Hematopoietic multipotent progenitor cell (in vitro differentiated cells): ENCODE measurements around the gene RNF208. TPM values are rescaled to one million over a fixed set of nuclear protein-coding genes. Genes with fewer than 3 reads are reported as not detected.

Source experiments
- DNase-seq, 3 donors: peaks; one replicate each; pipeline ENCODE4 v3.0.0-alpha.2; 2011 to 2015; ENCODE audit warnings: low read depth in 2 of 3, low spot score in 2 of 3
- total RNA-seq: library from RNA; depleted of rRNA; stranded (reverse); fragments of >200 nt; gene quantifications from one replicate; pipeline ENCODE4 v1.2.3, GENCODE V29; 2012

RNF208 gene
- total RNA-seq, 1 donor, result 1.3 TPM

- DNase-seq, result no peak
These were observed 6.6 kb downstream of the RNF208 start for GRCh38 chr9:137215196-137215986.

DNA sequence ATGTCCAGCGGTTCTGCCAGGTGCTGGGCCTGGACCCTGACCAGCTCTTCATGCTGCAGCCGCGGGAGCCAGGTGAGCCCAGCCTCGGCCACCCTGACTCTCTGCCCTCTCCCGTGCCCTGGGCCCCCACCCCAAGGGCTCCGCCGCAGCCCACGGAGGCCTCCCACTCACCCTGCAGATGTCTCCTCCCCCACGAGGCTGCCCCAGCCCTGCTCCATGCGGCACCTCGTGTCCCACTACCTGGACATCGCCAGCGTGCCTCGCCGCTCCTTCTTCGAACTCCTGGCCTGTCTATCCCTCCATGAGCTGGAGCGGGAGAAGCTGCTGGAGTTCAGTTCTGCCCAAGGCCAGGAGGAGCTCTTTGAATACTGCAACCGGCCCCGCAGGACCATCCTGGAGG lies 7.4 kb downstream of the RNF208 start:
- DNase-seq, result no peak

- DNase-seq, result no peak
These were observed 8.6 kb downstream of the RNF208 start for GRCh38 chr9:137213160-137214060.

- DNase-seq, result no peak
These were observed 9.5 kb downstream of the RNF208 start for GRCh38 chr9:137212520-137212919.

DNA sequence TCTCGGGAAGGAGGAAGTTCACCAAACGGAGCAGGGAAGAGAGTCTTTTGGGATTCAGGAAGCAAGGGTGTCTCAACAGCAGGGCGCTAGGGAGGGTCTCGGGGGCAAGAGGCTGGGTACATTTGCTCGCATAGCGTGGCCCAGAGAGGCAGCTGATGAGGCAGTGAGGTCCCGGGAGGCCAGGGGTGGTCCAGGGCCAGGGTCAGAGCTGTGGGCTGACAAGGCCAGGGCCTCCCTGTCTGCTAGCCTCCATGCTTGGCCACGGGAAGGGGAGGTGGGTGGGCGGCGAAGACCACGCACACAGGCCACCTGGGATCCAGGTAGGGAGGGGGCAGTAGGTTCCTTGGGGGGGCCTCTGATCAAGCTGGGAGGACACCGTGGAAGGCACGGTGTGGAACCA lies 10.5 kb downstream of the RNF208 start:
- DNase-seq, result no peak

- DNase-seq, result no peak
These were observed 15.4 kb downstream of the RNF208 start for GRCh38 chr9:137206602-137207001.

DNA sequence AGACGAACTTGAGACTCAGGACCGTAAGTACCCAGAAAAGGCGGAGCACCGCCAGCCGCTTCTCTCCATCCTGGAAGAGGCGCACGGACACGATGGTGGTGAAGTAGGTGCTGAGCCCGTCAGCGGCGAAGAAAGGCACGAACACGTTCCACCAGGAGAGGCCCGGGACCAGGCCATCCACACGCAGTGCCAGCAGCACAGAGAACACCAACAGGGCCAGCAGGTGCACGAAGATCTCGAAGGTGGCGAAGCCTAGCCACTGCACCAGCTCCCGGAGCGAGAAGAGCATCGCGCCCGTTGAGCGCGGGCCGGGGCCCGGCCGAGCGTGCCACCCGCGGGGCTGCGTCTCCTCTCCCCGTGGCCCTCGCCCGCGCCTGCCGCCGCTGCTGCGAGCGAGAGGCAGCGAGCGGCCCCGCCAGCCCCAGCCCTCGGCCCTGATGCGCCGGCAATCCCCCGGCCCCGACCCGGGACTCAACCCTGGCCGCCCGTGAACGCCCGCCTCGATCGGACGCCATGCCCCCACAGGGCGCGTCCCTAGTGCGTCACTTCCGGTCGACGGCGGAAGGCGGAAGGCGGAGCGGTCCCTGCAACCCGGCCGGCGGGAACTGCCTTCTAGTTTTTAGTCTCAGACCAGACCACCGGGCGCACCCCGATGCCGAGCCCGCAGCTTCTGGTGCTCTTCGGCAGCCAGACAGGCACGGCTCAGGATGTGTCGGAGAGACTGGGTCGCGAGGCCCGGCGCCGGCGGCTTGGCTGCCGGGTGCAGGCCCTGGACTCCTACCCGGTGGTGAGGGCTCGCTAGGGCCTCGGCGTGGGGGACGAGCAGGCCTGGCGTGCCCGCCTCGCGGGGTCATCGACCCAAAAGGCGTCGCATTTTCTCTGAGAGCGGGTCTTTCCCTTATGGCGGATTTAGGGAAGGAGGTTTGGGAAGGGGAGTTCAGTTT lies 16.6 kb downstream of the RNF208 start, which contains the start of the genes NDOR1 and TMEM203:
NDOR1 (plus strand) TSS at position 575 of the 944 bp plus-strand sequence; CDS start at position 653, 78 bp downstream.
TMEM203 (minus strand) TSS at position 523 of the 944 bp plus-strand sequence; CDS start at position 289, 234 bp downstream.
- DNase-seq, result peak; percentile 86 to 92 (median 90)

- DNase-seq, result no peak
These were observed 17.3 kb downstream of the RNF208 start for GRCh38 chr9:137204731-137205125.

GRCh38 chr9:137202966-137203365 lies 19.1 kb downstream of the RNF208 start:
- DNase-seq, result no peak

DNA sequence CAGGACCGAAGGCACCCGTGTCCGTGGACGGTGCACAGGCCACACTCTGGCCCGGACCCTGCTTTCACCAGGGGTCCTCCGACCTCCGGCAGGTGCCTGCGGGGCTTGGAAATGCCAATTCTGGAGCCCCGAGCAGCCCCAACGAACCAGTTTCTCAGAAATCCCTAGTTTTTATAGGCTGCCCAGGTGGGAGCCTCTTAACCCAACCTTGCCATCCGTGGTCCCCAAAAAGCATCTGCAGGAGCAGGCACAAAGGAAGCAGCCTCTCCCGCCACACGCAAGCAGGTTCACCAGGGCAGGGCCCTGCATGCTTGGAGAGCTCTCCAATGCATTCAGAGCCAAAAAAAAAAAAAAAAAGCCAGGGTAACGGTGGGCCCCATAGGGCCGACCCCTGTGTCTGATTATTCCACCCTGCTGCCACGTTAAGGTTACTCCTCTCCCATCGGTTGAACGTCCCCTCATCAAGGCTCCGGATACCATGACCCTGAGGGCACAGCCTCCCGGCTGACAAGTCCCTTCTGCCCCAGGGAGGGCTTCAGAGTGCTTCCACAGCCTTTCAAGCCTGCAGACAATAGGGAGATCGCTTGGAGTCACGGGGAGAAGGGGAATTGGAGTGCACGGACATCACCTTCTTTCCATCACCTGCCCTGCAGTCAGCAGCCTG lies 20.7 kb downstream of the RNF208 start:
- DNase-seq, result no peak

GRCh38 chr9:137200311-137201204 lies 21.5 kb downstream of the RNF208 start, which contains the start of gene TPRN:
TPRN (minus strand) TSS chr9:137200741; CDS start chr9:137200711, 30 bp downstream.
- DNase-seq, result peak; percentile 86 to 99 (median 98)

- no peak for DNase-seq
These were observed 22.5 kb downstream of the RNF208 start for GRCh38 chr9:137199411-137200121.

GRCh38 chr9:137198902-137199283 lies 23.1 kb downstream of the RNF208 start:
- no peak for DNase-seq

DNA sequence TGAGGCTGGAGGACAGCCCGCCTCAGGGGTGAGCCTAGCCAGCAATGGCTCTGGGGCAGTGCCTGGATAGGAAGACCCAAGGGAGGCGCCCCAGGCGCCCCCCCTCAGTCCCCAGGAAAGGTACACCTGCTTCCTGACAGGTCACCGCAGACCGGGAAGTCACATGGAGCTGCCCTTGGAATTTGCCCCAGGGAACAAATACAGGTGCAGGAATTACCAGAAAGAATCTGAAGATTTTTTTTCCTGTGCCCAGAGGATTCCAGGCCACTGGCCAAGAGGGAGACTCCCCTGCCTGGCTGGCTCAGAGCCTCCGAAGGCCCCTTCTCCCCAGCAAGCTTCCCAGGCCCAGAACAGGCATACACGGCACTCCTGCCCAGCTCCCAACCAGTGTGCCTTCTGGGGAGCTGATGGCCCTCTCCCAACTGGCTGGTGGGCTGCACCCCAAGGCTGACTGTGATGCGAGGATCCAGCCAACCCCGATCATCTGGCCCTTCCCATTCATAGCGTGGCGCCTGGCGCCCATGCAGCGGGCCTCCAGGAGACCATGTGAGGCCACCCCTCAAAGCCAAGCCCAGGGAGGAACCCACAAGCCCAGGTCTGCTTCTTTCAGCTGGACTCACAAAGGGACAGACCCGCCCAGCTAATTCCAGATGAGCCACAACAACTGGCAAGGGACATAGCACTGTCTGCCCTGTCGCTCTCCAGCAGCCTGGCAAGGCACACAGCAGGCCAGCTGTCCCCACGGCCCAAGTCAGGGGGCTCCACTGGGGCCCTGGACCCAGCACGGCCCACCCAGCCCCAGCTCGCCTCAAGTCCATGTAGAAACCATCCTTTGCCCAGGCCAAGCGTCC lies 23.8 kb downstream of the RNF208 start:
- no peak for DNase-seq

DNA sequence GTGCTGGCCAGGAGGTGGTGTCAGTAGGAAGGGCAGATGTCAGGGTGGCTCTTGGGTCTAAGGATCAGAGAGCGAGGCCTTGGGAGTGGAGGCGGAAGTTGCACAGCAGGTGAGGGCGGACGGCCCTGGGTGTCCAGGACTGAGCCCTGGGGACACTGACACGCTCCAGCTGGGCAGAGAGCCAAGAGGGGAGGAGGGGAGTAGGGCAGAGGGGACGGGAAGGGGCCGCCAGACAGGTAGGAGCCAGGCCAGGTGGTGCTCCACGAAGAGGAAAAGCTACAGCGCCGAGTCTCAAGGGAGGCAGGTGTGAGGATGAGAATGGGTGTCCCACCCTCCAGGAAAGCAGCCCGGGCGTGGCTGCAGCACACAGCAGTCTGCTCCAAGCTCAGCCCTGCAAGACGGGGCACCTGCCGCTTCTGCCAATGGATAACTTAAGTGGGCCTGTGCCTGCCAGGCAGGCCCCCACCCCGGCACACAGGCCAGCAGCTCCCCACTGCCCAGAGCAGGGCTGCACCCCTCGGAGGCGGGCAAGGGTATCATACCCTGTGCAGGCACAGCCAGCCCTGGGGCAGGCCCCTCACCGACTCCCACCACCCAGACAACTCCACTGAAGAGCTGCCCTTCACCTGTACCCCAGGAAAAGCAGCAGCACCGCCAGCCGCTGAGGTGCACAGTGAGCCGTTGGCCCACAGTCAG lies 26.4 kb downstream of the RNF208 start:
- no peak for DNase-seq

DNA sequence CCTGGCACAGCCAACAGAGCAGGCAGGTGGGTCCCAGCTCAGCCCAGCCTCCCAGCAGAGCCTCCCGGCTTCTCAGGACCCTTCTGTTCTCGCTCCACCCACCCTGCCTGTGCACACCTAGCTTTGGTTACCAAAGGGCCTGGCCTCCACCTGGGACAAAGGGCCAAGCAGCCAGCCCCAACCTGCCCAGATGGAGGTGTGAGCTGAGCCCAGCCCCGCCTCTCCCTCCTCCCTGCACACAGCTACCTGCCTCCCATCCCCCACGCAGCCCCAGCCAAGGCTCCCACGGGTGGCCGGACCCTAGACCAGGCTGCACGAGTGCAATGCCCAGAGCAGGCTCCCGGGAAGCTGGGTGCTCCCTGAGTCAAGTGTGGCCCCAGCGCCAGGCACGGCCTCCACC lies 27.1 kb downstream of the RNF208 start:
- no peak for DNase-seq

GRCh38 chr9:137194388-137194787 lies 27.7 kb downstream of the RNF208 start:
- DNase-seq, result no peak
